ENCODE data around the gene WDFY4.

WDFY4 gene

GRCh38 chr10:48838834-48839233 is 154.2 kb downstream of the WDFY4 start:
- in situ Hi-C loops (cut with MboI; ENCODE audit: low sequenced_read_pairs), result no loop called here

- in situ Hi-C loops (cut with MboI; ENCODE audit: low sequenced_read_pairs), result no loop called here
Measured at GRCh38 chr10:48839809-48840679, 155.4 kb downstream of the WDFY4 start.

GRCh38 chr10:48842231-48842630 is 157.6 kb downstream of the WDFY4 start:
- in situ Hi-C loops (cut with MboI; ENCODE audit: low sequenced_read_pairs), result no loop called here

- in situ Hi-C loops (cut with MboI; ENCODE audit: low sequenced_read_pairs), result no loop called here
Measured at GRCh38 chr10:48843198-48843597, 158.5 kb downstream of the WDFY4 start.

- in situ Hi-C loops (cut with MboI; ENCODE audit: low sequenced_read_pairs), result no loop called here
Measured at GRCh38 chr10:48844616-48845015, 159.9 kb downstream of the WDFY4 start.

- in situ Hi-C loops (cut with MboI; ENCODE audit: low sequenced_read_pairs), result no loop called here
Measured at GRCh38 chr10:48845512-48845911, 160.8 kb downstream of the WDFY4 start.

GRCh38 chr10:48847691-48848090 is 163.0 kb downstream of the WDFY4 start:
- in situ Hi-C loops (cut with MboI; ENCODE audit: low sequenced_read_pairs), result no loop called here

- in situ Hi-C loops (cut with MboI; ENCODE audit: low sequenced_read_pairs), result no loop called here
Measured at GRCh38 chr10:48856855-48857254, 172.2 kb downstream of the WDFY4 start.

GRCh38 chr10:48872234-48872633 is 187.6 kb downstream of the WDFY4 start:
- in situ Hi-C loops (cut with MboI; ENCODE audit: low sequenced_read_pairs), result no loop called here

GRCh38 chr10:48878091-48878490 is 193.4 kb downstream of the WDFY4 start:
- in situ Hi-C loops (cut with MboI; ENCODE audit: low sequenced_read_pairs), result no loop called here

GRCh38 chr10:48879451-48879850 is 194.8 kb downstream of the WDFY4 start:
- in situ Hi-C loops (cut with MboI; ENCODE audit: low sequenced_read_pairs), result no loop called here

- in situ Hi-C loops (cut with MboI; ENCODE audit: low sequenced_read_pairs), result no loop called here
Measured at GRCh38 chr10:48880016-48880705, 195.5 kb downstream of the WDFY4 start.

- in situ Hi-C loops (cut with MboI; ENCODE audit: low sequenced_read_pairs), result no loop called here
Measured at GRCh38 chr10:48881937-48882336, 197.3 kb downstream of the WDFY4 start.

GRCh38 chr10:48882881-48883280 is 198.2 kb downstream of the WDFY4 start:
- in situ Hi-C loops (cut with MboI; ENCODE audit: low sequenced_read_pairs), result no loop called here

GRCh38 chr10:48883701-48884100 is 199.0 kb downstream of the WDFY4 start:
- in situ Hi-C loops (cut with MboI; ENCODE audit: low sequenced_read_pairs), result no loop called here

- in situ Hi-C loops (cut with MboI; ENCODE audit: low sequenced_read_pairs), result no loop called here
Measured at GRCh38 chr10:48884179-48885045, 199.7 kb downstream of the WDFY4 start.

GRCh38 chr10:48885376-48885775 is 200.7 kb downstream of the WDFY4 start:
- in situ Hi-C loops (cut with MboI; ENCODE audit: low sequenced_read_pairs), result no loop called here

GRCh38 chr10:48887982-48888381 is 203.3 kb downstream of the WDFY4 start:
- in situ Hi-C loops (cut with MboI; ENCODE audit: low sequenced_read_pairs), result no loop called here

GRCh38 chr10:48890888-48891850 is 206.5 kb downstream of the WDFY4 start:
- in situ Hi-C loops (cut with MboI; ENCODE audit: low sequenced_read_pairs), result no loop called here
